ENCODE results near the gene SNX5. TPM values are rescaled to one million over a fixed set of nuclear protein-coding genes. Genes with fewer than 3 reads are reported as not detected.

The SNX5 gene
- polyA plus RNA-seq, 6 donors from 2014 or later, result 102 to 151 (median 122) TPM

DNA sequence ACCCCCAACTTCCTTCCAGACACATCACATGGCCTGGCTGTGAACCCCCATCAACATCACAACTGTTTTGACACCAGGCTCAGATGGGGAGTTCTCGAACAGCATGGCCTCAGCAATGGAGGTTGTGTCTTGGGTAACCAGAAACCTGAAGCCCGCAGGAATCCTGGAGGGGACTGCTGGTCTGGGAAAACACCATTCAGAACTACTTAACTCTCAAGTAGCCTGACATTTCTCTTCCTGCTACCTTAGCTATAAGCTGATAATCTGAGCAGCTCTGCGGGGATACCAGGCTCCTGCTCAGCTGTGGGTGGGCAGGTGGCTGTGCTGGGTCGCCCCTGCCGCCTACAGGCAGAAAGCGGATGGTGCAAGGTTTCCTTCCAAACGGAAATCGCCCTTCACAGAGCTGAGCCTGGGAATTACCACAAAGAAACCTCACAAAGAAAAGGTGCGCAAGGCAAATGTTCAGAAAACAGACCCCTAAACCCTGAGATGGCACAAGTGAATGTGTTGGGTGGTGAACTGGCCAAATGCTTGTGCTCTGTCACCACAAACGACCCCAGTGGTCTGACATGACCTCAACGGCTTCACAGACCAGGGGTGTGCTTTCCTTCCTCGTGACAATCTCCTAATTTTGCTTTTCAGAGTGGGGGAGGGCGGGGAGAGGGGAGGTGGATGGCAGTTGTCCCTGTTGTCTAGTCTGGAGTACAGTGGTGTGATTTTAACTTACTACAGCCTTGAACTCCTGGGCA lies 29.5 kb downstream of the SNX5 start:
- H3K4me3 Mint-ChIP-seq, result peak overlapping the region in 1 of 8 donors; percentile 47
- DNase-seq (peak; percentile 66), ATAC-seq (ENCODE audit: low read depth in 2 of 2) (peak; percentile 87 to 91)
- H3K36me3 Mint-ChIP-seq, result no peaks in the 10 kb centered on the region
- no peaks in the 10 kb centered on the region for H3K27me3 Mint-ChIP-seq
- peak overlapping the region in 5 of 6 donors; percentile 34 to 90 (median 75) for H3K27ac Mint-ChIP-seq
- H3K4me1 Mint-ChIP-seq, result peaks cover 14 to 37% (median 21%) of the 10 kb centered on the region in 3 donors
- H3K9me3 Mint-ChIP-seq, result no peaks in the 10 kb centered on the region

GRCh38 chr20:17936761-17937732 lies 31.5 kb downstream of the SNX5 start:
- no peak for DNase-seq
- peaks cover 7 to 26% (median 10%) of the 10 kb centered on the region in 3 donors for H3K4me1 Mint-ChIP-seq
- no peak for ATAC-seq (ENCODE audit: low read depth in 2 of 2)
- H3K27ac Mint-ChIP-seq, result peak overlapping the region in 1 of 6 donors; percentile 10
- H3K27me3 Mint-ChIP-seq, result peaks cover 0 to 5% (median 0%) of the 10 kb centered on the region in 3 donors
- peaks cover 0 to 5% of the 10 kb centered on the region in 2 donors for H3K36me3 Mint-ChIP-seq
- H3K9me3 Mint-ChIP-seq, result peaks cover 0 to 3% (median 0%) of the 10 kb centered on the region in 7 donors
- no peak overlapping the region for H3K4me3 Mint-ChIP-seq

DNA sequence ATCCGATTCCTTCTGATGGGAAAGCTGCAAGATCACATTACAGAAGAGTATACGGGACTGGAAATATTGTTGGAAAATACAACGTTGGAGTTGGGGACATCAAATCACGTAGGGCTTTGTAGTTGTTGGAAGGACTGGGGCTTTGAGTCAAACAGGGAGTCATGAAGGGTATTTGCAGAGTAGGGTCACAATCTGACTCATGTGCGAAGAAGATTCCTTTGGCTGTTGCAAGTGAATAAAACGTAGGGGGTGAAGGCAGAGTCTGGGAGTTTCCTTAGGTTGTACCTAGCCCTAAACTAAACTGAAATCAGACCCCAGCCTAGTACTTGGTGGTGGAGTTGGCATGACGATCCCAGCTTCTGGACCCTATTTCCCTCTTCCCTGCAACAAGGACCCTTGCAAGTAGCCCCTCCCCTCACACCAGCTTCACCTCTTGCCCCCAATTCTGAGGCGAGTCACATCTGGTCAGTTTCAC lies 32.3 kb downstream of the SNX5 start:
- peaks cover 0 to 4% (median 0%) of the 10 kb centered on the region in 7 donors for H3K9me3 Mint-ChIP-seq
- no peak overlapping the region for H3K4me3 Mint-ChIP-seq
- peaks cover 0 to 8% (median 0%) of the 10 kb centered on the region in 3 donors for H3K27me3 Mint-ChIP-seq

DNA sequence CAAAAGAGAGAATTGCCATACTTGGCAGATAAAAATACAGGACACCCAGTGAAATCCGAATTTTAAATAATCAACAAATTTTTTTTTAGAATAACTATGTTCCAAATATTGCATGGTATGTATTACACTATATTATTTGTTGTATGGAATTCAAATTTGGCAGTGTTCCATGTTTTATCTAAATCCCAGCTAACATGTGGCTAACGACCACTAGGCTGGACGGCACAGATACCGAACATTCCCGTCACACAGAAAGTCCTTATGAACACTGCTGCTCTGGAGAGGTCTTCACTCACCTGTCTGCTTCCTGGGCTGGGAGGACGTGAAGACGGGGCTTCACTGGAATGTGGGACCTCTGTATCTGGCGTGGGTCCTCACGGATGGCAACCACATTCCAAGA lies 32.8 kb downstream of the SNX5 start:
- peaks cover 8 to 20% (median 10%) of the 10 kb centered on the region in 3 donors for H3K4me1 Mint-ChIP-seq
- ATAC-seq (ENCODE audit: low read depth in 2 of 2), result no peak

More for the DNA sequence above, 32.3 kb downstream of the SNX5 start:
- H3K36me3 Mint-ChIP-seq, result peaks cover 0 to 8% of the 10 kb centered on the region in 2 donors
- no peak for DNase-seq
- no peak for ATAC-seq (ENCODE audit: low read depth in 2 of 2)
- H3K4me1 Mint-ChIP-seq, result peaks cover 8 to 20% (median 10%) of the 10 kb centered on the region in 3 donors
- peak overlapping the region in 1 of 6 donors; percentile 33 for H3K27ac Mint-ChIP-seq

DNA sequence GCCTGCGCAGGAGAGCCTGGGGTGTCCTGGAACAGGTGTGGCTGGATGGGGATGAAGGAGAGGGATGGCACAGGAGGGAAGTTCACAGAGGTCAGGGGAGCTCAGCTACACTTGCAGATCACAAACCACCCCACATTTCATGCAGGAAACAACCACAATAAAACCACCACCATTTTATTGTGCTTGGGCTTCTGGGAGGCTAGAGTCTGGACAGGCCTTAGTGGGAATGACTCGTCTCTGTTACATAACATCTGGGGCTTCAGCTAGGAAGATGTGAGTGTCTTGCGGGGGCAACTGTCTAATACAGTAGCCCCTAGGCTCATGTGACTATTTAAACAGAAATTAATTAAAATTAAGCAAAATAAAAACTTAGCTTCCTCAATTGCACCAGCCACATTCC lies 33.4 kb downstream of the SNX5 start:
- H3K9me3 Mint-ChIP-seq, result peaks cover 0 to 4% (median 0%) of the 10 kb centered on the region in 7 donors

More for the DNA sequence above, 32.8 kb downstream of the SNX5 start:
- no peak for DNase-seq
- peaks cover 0 to 8% of the 10 kb centered on the region in 2 donors for H3K36me3 Mint-ChIP-seq
- H3K4me3 Mint-ChIP-seq, result no peak overlapping the region
- H3K27me3 Mint-ChIP-seq, result peaks cover 0 to 8% (median 0%) of the 10 kb centered on the region in 3 donors
- peaks cover 0 to 4% (median 0%) of the 10 kb centered on the region in 7 donors for H3K9me3 Mint-ChIP-seq
- no peak overlapping the region for H3K27ac Mint-ChIP-seq

GRCh38 chr20:17934141-17934862 lies 34.3 kb downstream of the SNX5 start:
- H3K27ac Mint-ChIP-seq, result no peak overlapping the region
- H3K4me1 Mint-ChIP-seq, result peaks cover 8 to 10% (median 10%) of the 10 kb centered on the region in 3 donors
- ATAC-seq (ENCODE audit: low read depth in 2 of 2), result no peak
- no peak overlapping the region for H3K4me3 Mint-ChIP-seq
- peaks cover 0 to 12% (median 4%) of the 10 kb centered on the region in 3 donors for H3K27me3 Mint-ChIP-seq
- H3K9me3 Mint-ChIP-seq, result peaks cover 0 to 4% (median 0%) of the 10 kb centered on the region in 7 donors
- peaks cover 0 to 8% of the 10 kb centered on the region in 2 donors for H3K36me3 Mint-ChIP-seq
- no peak for DNase-seq

More for the DNA sequence above, 33.4 kb downstream of the SNX5 start:
- ATAC-seq (ENCODE audit: low read depth in 2 of 2) (no peak), DNase-seq (no peak)
- peaks cover 0 to 8% of the 10 kb centered on the region in 2 donors for H3K36me3 Mint-ChIP-seq
- peaks cover 8 to 19% (median 10%) of the 10 kb centered on the region in 3 donors for H3K4me1 Mint-ChIP-seq
- H3K4me3 Mint-ChIP-seq, result no peak overlapping the region
- peaks cover 0 to 8% (median 0%) of the 10 kb centered on the region in 3 donors for H3K27me3 Mint-ChIP-seq
- no peak overlapping the region for H3K27ac Mint-ChIP-seq

DNA sequence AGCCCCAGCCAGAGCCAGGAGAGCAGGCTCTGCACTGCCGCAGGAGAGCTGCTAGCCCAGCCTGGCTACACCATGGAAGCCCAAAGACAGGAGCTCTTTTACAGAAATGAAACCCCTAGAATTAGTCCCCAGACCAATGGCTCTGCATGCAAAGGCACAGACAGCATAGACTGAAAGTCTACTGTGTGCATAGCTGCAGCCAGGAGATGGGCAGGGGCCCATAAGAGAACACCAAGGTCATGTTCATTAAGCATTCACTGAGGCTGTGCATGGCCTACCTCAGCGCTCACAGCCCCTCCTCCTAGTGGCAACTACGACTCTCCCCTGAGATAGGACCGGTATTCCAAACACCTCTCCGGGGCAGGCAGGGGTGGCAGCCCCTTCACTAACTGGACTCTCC lies 34.9 kb downstream of the SNX5 start:
- Mint-ChIP-seq H3K27ac (no peak overlapping the region), H3K4me1 (peaks cover 4 to 11% (median 4%) of the 10 kb centered on the region in 3 donors), H3K27me3 (peaks cover 0 to 16% (median 5%) of the 10 kb centered on the region in 3 donors), H3K4me3 (no peak overlapping the region), H3K36me3 (peaks cover 0 to 8% of the 10 kb centered on the region in 2 donors), H3K9me3 (peaks cover 0 to 4% (median 0%) of the 10 kb centered on the region in 7 donors)
- ATAC-seq (ENCODE audit: low read depth in 2 of 2), result no peak
- DNase-seq, result no peak

DNA sequence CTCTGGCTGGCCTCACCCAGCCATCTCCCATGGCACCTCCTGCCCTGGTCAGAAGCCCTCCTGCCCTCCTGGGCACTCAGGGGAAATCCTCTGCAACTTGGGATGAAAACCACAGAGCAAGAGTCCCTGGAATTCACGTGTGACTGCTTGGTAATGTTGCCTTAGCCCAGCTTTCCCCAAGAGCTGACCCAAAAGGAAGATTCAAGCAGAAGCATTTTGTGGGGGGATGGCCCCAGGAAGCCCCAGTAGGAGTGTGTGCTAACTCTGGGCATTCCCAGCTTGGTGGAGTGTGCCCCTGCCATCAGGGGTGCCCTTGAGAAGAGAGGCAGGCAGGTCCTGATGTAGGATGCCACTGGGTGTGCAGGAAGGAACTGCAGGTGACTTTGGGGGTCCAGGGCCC lies 35.5 kb downstream of the SNX5 start:
- DNase-seq, result no peak
- H3K27me3 Mint-ChIP-seq, result peaks cover 0 to 19% (median 11%) of the 10 kb centered on the region in 3 donors
- peaks cover 0 to 8% of the 10 kb centered on the region in 2 donors for H3K36me3 Mint-ChIP-seq
- ATAC-seq (ENCODE audit: low read depth in 2 of 2), result no peak
- no peak overlapping the region for H3K27ac Mint-ChIP-seq
- peaks cover 0 to 4% (median 0%) of the 10 kb centered on the region in 7 donors for H3K9me3 Mint-ChIP-seq
- H3K4me1 Mint-ChIP-seq, result peaks cover under 1 to 15% (median 9%) of the 10 kb centered on the region in 3 donors
- H3K4me3 Mint-ChIP-seq, result no peak overlapping the region

- H3K4me3 Mint-ChIP-seq, result no peak overlapping the region
- no peak overlapping the region for H3K27ac Mint-ChIP-seq
- H3K27me3 Mint-ChIP-seq, result peaks cover 5 to 26% (median 17%) of the 10 kb centered on the region in 3 donors
- peaks cover 0 to 8% of the 10 kb centered on the region in 2 donors for H3K36me3 Mint-ChIP-seq
- peaks cover 0 to 12% (median 9%) of the 10 kb centered on the region in 3 donors for H3K4me1 Mint-ChIP-seq
- H3K9me3 Mint-ChIP-seq, result peaks cover 0 to 4% (median 0%) of the 10 kb centered on the region in 7 donors
- DNase-seq (no peak), ATAC-seq (ENCODE audit: low read depth in 2 of 2) (no peak)
These were observed 36.2 kb downstream of the SNX5 start for GRCh38 chr20:17932396-17932795.

GRCh38 chr20:17931513-17931912 lies 37.1 kb downstream of the SNX5 start:
- peaks cover 0 to 8% of the 10 kb centered on the region in 2 donors for H3K36me3 Mint-ChIP-seq
- DNase-seq (no peak), ATAC-seq (ENCODE audit: low read depth in 2 of 2) (no peak)
- peak overlapping the region in 1 of 6 donors; percentile 32 for H3K27ac Mint-ChIP-seq
- H3K4me3 Mint-ChIP-seq, result no peak overlapping the region
- H3K9me3 Mint-ChIP-seq, result peaks cover 0 to 4% (median 0%) of the 10 kb centered on the region in 7 donors
- peaks cover 0 to 12% (median 9%) of the 10 kb centered on the region in 3 donors for H3K4me1 Mint-ChIP-seq
- peaks cover 5 to 30% (median 24%) of the 10 kb centered on the region in 3 donors for H3K27me3 Mint-ChIP-seq

GRCh38 chr20:17928633-17929311 lies 39.8 kb downstream of the SNX5 start:
- Mint-ChIP-seq H3K27me3 (peaks cover 5 to 31% (median 24%) of the 10 kb centered on the region in 3 donors), H3K36me3 (peaks cover 0 to 8% of the 10 kb centered on the region in 2 donors), H3K4me1 (peaks cover 0 to 12% (median 9%) of the 10 kb centered on the region in 3 donors), H3K9me3 (peaks cover 0 to 4% (median 0%) of the 10 kb centered on the region in 7 donors), H3K4me3 (peak overlapping the region in 1 of 8 donors; percentile 56), H3K27ac (peak overlapping the region in 1 of 6 donors; percentile 32)
- ATAC-seq (ENCODE audit: low read depth in 2 of 2) (no peak), DNase-seq (no peak)

DNA sequence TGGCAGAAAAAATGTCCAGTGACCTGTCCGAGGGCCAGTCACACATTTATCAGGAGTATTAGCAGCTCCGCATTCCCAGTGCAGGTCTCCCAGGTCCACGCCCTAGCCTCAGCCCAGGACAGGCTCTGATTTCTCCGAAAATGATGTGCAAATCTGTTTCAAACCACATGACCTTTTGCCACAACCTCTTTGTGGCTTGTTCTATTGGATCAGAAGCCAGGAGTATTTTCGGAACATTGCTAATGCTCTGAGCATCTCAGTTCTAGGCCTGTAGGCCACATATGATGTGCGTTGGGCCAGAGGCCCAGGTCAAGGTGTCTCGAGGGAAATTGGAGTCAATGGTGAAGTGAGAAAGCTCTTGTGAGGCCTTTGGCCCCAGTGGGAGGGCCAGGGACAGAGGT lies 40.4 kb downstream of the SNX5 start:
- peaks cover 0 to 8% of the 10 kb centered on the region in 2 donors for H3K36me3 Mint-ChIP-seq
- no peak overlapping the region for H3K4me3 Mint-ChIP-seq
- H3K27ac Mint-ChIP-seq, result no peak overlapping the region
- ATAC-seq (ENCODE audit: low read depth in 2 of 2), result no peak
- peaks cover 5 to 37% (median 28%) of the 10 kb centered on the region in 3 donors for H3K27me3 Mint-ChIP-seq
- no peak for DNase-seq
- peaks cover 0 to 4% (median 0%) of the 10 kb centered on the region in 7 donors for H3K9me3 Mint-ChIP-seq
- H3K4me1 Mint-ChIP-seq, result peaks cover 0 to 12% (median 9%) of the 10 kb centered on the region in 3 donors
